Adrenal gland (tissue), 5 donors: Measurements from ENCODE around the gene BCL2.

Source experiments
- POLR2A ChIP-seq, 2 donors: fragments of 450-650 bp; IDR thresholded peaks; one replicate each; pipeline ENCODE4 v1.6.1; 2017; ENCODE audit warnings: antibody characterized with exemption in 2 of 2, mild to moderate bottlenecking in 2 of 2, moderate library complexity in 1 of 2
- TF ChIP-seq, protein P1 (sequence below), 6 experiments: fragments of 450-650 bp in 4 of 6; fragments of 200-600 bp in 2 of 6; sonication (generic) in 1 of 6; IDR thresholded peaks; 1 replicate in 5 of 6; 2 replicates in 1 of 6; pipeline versions ENCODE4 v1.5.1 to v1.8.0; 2016 to 2021; ENCODE audit warnings: antibody characterized with exemption in 6 of 6, mild to moderate bottlenecking in 2 of 6, moderate library complexity in 1 of 6
- donor health status: DM: no; HTN: no; CAD: no.

DNA sequence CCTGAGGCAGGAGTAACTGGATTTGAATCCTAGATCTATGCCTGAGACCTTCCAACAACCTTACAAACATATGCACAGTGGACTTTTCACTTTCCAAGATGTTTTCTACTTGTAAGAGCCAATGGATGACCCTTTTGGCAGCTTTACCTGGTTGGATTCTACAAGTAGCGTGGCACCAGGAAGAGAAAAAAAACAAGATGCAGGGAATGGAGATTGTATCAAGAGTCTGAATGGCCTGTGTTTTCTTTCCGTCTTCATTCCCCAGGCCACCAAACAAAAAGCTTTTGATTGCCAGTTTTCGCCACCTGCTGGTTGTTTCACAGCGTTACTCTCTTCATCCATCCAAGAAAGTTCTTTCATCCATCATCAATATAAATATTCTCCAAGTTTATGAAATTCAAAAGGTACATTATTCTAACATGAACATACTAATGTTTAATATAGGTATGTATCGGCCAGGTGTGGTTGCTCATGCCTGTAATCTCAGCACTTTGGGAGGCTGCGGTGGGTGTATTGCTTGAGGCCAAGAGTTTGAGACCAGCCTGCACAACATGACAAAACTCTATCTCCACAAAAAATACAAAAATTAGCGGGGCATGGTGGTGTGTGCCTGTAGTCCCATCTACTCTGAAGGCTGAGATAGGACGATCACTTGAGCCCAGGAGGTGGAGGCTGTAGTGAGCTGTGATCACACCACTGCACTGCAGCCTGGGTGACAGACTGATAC lies 3.5 kb upstream of the BCL2 start:
- no peak for TF ChIP-seq POLR2A (IDR thresholded peaks at IDR 0.05)
- TF ChIP-seq, protein P1, sequence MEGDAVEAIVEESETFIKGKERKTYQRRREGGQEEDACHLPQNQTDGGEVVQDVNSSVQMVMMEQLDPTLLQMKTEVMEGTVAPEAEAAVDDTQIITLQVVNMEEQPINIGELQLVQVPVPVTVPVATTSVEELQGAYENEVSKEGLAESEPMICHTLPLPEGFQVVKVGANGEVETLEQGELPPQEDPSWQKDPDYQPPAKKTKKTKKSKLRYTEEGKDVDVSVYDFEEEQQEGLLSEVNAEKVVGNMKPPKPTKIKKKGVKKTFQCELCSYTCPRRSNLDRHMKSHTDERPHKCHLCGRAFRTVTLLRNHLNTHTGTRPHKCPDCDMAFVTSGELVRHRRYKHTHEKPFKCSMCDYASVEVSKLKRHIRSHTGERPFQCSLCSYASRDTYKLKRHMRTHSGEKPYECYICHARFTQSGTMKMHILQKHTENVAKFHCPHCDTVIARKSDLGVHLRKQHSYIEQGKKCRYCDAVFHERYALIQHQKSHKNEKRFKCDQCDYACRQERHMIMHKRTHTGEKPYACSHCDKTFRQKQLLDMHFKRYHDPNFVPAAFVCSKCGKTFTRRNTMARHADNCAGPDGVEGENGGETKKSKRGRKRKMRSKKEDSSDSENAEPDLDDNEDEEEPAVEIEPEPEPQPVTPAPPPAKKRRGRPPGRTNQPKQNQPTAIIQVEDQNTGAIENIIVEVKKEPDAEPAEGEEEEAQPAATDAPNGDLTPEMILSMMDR (IDR thresholded peaks at IDR 0.05), result peak; percentile 72 to 86 (median 80)
